ENCODE measurements around the gene GNAL.

Gene GNAL

DNA sequence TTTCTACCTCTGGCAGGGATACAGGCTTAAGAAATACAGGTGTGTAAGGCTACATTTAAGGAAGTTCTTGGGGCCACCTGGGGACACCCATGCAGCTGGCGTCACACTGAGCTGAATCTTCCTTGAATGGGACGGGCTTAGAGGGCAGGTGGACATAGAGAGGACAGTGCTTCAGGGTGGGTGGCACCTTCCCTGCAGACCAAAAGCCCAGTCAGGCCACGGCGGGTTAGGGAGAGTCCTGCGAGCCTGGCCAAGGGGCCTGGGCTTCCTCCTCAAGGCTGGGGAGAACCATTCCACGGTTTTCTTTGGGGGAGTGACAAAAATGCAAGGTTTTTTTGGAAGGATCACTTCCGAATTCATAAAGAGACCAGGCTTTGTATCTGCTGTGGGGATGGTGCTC, 73.4 kb downstream of the GNAL start:
- DNase-seq (ENCODE audit: low read depth) = no peak

DNA sequence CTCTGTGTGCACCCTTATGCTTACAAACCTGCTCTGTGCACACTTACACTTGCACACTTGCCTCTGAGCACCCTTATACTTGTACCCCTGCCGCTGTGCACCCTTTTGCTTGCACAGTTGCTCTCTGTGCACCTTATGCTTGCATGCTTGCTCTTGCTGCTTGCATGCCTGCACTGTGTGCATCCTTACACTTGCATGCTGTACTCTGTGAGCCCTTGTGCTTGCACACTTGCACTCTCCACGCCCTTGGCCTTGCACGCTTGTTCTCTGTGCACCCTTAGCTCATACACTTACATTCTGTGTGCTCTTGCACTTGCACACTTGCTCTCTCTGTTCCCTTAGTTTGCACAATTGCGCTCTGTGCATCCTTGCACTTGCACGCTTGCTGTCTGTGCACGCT, 78.3 kb downstream of the GNAL start:
- DNase-seq (ENCODE audit: low read depth) = no peak

DNA sequence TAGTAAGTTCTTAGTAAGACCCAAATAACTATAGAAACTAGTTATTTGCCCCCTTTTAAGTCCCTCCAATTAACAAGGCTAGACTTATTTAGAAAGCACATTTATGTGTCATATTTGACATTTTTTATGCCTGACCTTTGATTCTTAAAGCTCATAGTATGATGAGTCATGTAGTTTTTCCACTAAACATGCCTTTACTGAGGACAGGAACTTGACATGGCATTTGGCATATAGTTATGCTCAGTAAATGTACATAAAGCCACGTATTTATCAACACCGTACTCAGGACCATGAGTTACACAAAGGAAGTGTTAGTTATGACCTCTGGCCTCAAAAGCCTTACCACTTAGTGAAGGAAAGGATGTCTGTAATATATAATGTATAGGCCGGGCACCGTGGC, 78.9 kb downstream of the GNAL start:
- peak; percentile 43 for DNase-seq (ENCODE audit: low read depth)

DNA sequence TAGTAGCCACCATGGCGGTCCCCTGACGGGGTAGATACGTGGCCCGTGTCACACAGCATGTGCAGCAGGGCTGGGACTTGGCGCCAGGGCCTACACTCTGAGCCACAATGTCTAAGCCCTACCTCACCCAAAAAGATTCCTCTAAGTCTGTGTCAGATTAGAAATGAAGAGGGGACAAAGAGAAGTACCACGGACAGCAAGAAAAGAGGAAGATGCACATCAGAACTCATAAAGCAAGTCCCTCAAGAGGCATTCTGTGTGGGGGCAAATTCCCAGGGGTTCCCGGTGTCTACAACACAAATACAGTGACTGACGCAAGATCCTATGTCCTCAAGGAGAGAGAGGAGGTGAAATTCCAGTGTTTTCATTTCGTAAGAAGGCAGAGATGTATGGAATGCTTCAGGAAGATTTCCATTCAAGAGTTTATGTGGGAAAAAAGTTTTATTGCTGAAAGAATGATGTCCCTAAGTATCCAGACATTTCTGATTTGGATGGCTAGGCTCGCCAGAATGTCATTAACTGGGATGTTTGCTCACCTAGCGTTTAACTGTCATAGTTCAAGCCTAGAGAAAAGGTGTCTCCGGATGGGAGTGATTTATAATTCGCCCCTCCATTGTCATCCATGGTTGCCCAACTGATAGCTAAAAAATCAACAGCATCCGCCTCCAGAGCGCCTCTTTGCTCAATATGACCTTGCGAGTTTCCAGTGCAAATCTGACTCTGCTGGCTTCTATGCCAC, 86.5 kb downstream of the GNAL start:
- no peak for DNase-seq (ENCODE audit: low read depth)

DNA sequence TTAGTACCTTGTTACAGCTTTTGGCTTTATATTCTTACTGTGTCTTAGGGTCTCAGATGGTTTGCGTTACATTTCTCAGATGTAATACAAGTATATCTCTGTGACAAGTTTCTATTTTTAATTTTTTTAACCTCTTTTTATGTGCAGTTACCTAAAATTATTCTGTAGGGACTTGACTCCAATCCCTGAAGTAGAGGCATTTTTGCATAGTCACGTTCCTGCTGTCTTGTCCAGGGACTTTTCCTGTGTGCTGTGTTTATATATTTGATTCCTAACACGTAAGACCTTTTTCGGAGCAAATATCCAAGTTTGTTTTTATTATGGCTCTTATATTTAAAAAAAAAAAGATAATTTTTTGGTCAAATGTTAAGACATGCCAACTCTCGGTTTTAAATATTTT, 91.0 kb downstream of the GNAL start:
- DNase-seq (ENCODE audit: low read depth) = no peak

DNA sequence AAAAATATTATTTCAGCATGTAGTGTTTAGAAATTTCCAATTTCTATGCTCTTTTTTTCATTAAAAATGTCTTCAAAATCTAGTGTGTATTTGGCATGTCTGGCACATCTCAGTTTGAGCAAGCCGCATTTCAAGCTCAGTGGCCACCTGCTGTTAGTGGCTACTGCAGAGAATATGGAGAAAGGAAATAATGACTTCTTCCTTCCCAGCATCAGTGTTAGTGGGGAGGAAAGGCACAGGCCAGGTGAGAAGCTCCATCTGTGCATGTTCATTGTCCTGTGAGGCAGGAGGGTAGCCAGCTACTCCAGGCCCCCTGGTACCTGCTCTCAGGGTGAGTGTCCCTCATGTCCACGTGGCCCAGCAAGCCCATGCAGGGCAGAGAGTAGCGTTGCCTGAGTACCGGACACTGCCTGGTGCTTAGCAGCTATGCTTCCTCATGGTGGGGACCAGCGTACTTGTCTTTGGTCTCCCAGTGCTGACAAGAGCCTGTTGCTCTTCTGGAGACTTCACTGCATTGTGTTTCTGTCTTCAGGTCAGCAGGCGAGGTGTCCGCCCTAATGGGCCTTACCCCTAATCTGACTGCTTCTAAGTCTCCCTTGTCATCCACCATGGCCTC, 94.8 kb downstream of the GNAL start:
- no peak for DNase-seq (ENCODE audit: low read depth)

DNA sequence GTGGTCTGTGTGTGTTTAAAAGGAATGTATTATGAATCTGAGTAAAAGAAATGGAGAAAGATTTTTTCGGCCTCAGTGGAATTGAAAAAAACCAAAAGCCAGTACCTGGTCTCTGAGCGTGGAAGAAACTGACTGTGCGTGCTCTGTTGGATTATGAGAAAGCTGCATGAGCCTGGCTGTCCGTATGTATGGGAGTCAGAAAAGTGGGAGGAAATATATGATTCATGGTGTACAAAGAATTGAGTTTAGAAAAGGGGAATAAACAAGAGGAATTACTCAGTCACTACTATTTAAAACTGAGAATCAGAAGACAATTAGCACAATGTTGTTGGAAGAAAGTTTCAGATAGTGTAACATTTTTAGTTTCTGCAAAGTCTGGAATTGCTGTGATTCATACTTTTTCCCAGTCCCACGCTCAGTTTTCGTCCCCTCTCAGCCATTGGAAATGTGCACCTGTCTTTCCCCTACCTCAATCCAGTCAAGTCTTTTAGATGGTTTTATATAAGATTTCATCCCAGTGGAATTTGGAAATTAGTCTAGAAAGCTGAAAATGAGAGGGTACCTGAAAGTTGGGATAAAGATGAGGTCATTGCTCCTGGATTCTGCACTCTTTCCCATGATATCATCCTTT, 95.7 kb downstream of the GNAL start:
- DNase-seq (ENCODE audit: low read depth) = no peak

DNA sequence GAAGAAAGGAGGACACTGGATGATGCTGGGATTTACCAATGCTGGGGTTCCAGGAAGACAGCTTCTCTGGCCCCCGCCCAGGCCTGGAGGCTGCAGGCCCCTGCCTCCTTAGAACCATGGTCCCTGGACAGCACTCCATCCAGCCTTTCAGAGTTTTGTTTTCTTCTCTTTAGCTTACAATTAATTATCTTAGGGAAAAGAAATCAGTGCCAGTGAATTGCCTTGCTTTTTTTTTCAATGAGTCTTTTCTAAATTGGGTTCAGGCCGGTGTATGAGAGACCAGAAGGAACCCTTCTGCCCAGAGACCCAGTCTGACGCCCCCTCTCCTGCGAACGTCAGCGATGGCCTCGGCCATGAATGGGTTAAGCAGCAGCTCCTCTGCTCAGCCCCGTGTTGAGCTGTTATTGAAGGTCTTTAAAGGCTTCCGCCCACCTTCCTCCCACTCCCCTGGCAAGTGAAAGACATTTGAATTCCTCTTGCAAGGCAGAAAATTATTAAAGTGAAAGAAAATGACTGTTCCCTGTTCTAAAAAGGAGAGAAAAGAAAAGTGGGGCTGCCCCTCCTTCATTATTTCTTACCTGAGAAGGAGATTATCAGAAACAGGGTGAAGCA, 96.5 kb downstream of the GNAL start:
- no peak for DNase-seq (ENCODE audit: low read depth)

DNA sequence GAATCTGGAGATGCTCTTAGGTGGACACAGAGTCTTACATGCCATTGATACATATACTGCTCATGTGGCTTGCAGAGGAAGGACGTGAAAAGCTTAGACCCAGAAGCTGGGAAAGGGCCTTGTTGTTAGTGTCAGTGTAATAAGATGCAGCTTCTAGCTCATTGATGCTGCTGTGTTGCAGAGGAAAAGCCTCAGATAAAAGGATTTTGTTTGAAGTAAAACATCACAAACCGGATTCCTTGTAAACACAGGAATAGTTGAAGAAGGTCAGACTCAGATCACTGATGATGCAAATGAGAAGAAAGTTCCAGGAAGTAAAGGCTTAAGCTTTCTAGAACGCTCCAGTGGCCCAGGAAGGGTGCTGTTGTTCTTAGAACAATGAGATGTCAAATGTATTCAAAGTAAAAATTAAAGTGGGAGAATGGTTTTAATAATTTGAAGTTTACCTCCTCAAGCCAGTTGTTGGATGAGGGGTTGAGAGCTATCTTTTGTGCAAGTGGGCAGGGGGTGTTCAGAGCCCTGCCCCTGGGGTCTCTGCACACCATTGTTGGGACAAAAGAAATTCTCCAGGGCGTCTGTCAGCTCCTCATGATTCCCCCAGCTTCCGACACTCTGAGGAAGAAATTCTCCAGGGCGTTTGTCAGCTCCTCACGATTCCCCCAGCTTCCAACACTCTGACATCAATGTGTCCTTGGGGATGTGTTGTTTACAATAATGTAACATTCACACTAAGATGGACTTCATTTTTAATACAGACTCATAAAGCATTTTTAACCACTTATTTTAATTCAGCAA, 100.8 kb downstream of the GNAL start:
- no peak for DNase-seq (ENCODE audit: low read depth)

DNA sequence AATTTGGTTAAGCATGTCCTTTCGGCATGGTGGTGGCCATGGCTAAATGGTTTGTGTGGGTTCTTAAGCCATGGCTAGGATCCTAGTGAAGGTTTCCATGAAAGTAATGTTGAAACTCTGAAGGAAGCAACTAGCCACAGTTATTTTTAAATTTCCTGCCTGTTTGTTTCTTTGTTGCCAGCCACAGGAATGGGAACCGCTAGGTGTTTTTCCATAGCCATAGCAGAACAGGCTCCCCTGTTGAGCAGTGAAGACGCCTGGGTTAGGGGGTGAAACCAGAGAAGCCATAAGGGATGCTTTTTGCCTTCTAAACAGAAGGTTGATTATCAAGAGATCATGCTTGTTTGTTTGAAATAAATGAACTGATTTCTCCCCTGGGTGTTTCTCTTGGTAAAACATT, 102.1 kb downstream of the GNAL start:
- DNase-seq (ENCODE audit: low read depth) = no peak

DNA sequence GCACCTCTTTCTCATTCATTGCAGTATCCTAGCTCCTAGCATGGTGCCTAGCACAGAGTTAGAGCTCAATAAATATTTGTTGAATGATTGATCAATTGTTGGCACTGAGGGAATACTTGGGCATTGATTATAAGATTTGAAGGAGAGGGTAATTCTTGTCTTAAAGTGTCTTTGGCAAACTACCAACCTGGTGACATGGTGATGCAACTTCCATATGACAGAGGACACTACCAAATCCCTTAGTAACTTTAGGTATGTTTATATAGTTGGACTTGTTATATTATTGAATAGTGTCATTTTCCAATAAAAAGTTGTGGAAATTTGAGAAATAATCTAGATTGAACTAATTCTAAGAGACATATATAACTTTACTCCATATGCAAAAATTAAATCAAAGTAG, 103.6 kb downstream of the GNAL start:
- DNase-seq (ENCODE audit: low read depth) = no peak

DNA sequence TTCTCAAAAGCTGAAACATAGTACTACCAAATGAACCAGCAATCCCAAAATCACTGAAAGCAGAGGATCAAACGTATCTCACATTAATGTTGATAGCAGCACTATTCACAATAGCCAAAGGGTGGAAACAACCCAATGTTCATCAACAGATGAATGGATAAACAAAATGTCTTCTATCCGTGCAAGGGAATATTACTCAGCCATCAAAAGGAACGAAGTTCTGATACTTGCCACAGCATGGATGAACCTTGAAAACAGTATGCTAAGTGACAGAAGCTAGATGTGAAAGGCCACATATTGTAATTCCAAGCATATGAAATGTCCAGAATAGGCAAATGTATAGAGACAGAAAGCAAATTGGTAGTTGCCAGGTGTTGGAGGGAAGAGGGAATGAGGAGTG, 105.1 kb downstream of the GNAL start:
- no peak for DNase-seq (ENCODE audit: low read depth)

DNA sequence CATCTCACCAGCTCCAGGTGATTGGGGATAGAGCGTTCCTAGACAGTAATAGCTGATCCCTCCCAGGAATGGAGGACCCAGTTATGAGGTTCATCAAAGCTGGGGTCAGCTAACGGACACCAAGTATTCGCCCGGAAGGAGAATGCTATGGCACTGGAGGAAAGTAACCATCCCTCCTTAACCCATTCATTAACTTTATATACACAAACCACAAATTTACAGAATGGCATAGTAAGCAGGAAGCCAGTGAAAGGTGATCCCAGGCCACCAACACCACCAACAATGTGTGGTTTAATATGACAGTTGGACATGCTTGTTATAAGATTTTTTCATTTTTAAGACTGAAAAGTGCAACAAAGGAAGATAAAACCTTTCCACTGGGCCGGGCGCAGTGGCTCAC, 106.9 kb downstream of the GNAL start:
- DNase-seq (ENCODE audit: low read depth) = no peak

DNA sequence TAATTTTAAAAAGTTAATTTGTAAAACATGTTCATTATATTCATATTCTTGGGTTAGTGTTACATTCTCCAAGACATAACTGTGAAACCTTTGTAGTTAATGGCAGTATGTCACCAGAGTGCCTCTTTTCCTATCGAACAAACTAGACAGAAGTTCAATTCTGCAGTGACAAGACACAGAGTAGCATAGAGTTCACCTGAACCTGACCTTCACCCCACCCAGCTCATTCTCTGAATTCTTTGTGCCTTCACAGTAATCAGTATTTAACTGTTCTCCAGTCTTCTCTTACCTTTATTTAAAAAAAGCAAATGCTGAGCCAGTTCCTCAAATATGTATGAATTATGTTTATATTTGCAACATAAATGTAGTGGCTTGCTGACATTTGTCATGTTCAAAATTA, 109.2 kb downstream of the GNAL start:
- DNase-seq (ENCODE audit: low read depth) = no peak

DNA sequence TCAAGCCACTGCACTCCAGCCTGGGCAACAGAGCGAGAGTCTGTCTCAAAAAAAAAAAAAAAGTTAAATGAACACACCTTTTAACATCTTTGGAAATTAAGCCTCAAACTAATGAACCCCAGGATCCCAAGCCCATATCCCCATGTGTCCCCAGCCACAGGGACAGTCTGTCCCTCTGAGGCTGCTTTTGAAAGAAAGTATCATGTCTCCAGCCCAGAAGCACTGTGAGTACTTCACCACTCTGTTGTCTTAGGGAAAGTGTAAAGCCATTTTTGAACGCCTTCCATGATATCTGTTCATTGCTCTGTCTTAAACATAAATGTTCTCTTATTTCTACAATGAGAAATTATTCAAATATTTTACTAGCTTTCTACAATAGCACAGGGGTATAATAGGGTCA, 110.0 kb downstream of the GNAL start:
- DNase-seq (ENCODE audit: low read depth) = no peak

DNA sequence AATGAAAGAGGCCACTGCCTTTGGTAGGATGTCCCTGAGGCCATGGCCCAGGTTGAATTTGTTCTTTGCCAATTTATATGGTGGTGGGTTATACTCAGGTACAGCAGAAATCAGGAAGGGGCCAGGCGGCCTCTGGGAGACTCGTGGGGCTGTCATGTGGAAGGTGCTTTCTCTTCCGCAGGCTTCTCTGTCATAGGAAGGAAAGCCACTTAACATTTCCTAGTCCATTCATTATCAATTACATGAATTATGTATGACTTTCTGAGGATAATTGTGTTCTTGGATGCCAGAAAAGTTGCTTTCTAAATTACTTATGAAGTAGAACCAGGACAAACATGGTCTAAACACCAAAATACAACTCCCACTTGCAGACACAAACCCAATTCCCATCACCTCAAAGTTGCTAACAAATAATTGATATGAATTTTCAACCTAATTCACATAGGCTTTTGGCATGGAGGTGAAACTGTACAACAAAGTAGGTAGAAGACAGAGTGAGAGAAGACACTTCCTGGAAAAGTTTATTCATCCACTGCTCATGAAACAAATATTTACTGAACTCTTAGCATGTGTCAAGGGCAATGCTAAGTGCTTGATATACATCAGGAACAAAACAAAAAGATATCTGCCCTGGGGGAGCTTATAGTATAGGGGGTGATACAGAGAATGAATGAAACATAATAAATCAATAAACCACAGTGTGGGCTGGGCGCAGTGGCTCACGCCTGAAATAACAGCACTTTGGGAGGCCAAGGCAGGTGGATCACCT, 111.7 kb downstream of the GNAL start:
- DNase-seq (ENCODE audit: low read depth) = no peak

DNA sequence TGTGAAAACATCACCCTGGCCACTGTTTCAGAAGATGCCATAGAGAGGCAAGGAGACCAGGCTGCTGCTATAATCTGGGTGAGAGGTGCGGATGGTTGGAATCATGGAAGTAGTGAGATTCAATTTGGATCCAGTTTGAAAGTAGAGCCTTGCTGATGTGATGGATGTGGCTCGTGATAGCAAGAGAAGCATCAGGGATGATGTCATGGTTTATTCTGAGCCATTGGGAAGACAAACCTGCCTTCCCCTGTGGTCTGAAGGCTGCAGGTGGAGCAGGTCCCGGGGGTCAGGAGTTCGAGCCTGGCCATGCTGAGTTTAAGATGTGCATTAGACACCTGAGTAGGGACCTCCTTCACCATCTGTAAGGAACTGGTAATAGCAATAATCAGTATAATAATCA, 112.5 kb downstream of the GNAL start:
- DNase-seq (ENCODE audit: low read depth) = no peak

DNA sequence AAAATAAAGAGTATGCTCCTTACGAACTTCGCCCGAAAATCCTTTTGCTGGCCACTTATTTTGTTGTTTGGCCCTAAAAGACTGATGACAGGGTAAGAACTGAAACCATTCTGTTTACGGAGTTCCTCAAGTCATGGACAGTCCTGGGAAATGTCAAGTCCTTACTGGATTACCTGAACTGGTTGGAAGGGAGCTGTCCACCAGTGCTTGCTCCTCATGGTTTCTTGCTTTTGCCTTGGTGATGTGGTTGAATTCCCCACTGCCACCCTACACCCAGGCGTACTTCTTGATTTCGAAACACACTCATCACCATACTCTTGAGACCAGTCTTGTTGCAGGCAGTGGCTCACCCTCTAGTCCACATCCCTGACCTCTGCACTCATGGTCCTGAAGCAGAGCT, 113.1 kb downstream of the GNAL start:
- no peak for DNase-seq (ENCODE audit: low read depth)

DNA sequence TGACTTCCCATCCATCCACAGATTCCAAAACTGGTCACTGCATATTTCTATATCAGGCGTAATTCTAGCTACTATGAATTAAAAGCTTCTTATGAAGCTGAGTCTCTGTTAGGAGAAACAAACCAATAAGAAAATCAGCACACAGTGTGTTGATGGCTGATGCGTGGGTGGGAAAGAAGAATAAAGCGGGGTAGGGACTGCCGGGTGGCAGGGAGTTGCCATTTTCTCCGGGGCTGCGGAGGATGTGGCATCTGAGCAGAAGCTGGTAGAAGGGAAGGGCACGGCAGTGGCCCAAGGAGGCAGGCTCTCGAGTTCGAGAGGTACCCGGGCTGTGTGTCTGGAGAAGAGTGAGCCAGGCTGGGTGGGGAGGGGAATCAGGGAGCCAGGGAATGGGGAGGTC, 113.5 kb downstream of the GNAL start:
- DNase-seq (ENCODE audit: low read depth) = no peak

DNA sequence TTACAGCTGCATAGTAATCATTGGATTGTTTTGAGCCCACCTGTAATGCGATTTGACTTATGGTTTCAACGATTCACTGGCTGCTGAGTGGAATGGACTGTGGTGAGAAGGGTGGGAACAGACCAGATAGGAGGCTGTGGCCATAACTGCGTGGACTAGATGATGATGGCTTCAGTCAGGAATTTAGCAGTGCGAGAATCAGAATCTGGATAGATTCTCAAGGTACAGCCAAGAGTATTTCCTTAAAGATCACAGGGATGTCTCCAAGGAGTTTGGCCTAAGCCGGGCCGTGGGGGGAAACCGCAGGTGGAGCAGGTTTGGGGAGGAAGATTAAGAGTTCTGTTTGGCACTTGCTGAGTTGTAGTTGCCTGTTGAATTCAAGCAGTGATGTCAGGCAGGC, 118.2 kb downstream of the GNAL start:
- peak; percentile 22 for DNase-seq (ENCODE audit: low read depth)

DNA sequence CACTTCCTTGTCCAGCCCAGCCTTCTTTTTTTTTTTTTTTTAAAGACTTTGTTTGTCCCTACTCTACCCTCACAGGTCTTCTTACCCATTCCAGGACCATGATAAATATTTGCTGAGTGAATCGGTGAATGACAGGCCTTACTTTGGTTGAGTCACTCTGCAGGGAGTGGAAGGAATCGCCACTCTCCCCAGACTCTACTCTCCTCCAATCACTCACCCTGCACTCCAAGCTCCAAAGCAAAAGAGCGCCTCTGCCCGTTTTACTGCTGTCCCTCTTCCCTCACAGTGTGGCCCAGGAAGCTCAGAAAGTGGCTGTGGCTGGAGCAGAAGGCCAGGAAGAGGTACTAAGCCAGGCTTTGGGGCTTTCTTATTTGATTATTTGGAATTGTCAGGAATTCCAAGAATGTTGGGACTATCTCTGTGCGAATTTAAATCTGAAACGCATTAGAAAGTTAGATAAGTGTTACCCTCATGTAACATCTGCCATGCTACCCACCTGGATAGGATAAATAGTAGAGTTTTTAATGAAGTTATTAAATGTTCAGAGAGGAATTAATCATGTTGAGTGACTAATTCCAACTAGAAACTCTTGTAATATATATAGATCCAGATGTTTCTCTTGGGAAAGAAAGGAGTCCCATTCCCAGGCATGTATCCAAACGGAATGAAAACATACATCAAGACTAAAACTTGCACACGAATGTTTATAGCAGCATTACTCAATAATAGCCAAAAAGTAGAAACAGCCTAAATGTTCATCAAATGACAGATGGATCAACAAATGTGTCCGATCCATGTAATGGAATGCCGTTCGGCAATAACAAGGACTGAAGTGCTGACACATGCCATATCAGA, 119.2 kb downstream of the GNAL start:
- DNase-seq (ENCODE audit: low read depth) = peak; percentile 74

Measured in ELR (cell line).